Kidney epithelial cell (primary cell): Measurements from ENCODE around the gene CNTNAP2. TPM values are rescaled to one million over a fixed set of nuclear protein-coding genes. Genes with fewer than 3 reads are reported as not detected.

Experiments used
- DNase-seq: peaks from one replicate; pipeline ENCODE4 v3.0.0-alpha.2; 2010; ENCODE audit warnings: low read depth
- H3K27me3 ChIP-seq: 2 replicates; pipeline ENCODE4 v1.6.0; 2011; ENCODE audit warnings: low read length; ENCODE audit not compliant: control insufficient read depth, insufficient read depth
- H3K36me3 ChIP-seq: 2 replicates; pipeline ENCODE4 v1.5.1; 2011; ENCODE audit warnings: low read length; ENCODE audit not compliant: control insufficient read depth, insufficient read depth
- H3K4me3 ChIP-seq: 2 replicates; pipeline ENCODE4 v1.5.1; 2011; ENCODE audit warnings: low read depth, mild to moderate bottlenecking, control low read depth, low read length
- total RNA-seq: library from RNA; depleted of rRNA; stranded (reverse); fragments of >200 nt; gene quantifications from 2 replicates; pipeline ENCODE4 v1.2.3, GENCODE V29; 2015
- TF ChIP-seq, protein P1 (sequence below): IDR thresholded peaks from 2 replicates; pipeline ENCODE4 v1.5.1; 2011; ENCODE audit warnings: mild to moderate bottlenecking, moderate library complexity, low read length, control low read depth, inconsistent platforms; ENCODE audit not compliant: insufficient read depth, poor library complexity, severe bottlenecking

Gene CNTNAP2
- total RNA-seq, 1 donor from 2014 or later, result 14.0 TPM

- Histone ChIP-seq H3K36me3 (no peaks in the 10 kb centered on the region), H3K27me3 (no peaks in the 10 kb centered on the region), H3K4me3 (no peak overlapping the region)
- DNase-seq, result no peak
- TF ChIP-seq, protein P1, sequence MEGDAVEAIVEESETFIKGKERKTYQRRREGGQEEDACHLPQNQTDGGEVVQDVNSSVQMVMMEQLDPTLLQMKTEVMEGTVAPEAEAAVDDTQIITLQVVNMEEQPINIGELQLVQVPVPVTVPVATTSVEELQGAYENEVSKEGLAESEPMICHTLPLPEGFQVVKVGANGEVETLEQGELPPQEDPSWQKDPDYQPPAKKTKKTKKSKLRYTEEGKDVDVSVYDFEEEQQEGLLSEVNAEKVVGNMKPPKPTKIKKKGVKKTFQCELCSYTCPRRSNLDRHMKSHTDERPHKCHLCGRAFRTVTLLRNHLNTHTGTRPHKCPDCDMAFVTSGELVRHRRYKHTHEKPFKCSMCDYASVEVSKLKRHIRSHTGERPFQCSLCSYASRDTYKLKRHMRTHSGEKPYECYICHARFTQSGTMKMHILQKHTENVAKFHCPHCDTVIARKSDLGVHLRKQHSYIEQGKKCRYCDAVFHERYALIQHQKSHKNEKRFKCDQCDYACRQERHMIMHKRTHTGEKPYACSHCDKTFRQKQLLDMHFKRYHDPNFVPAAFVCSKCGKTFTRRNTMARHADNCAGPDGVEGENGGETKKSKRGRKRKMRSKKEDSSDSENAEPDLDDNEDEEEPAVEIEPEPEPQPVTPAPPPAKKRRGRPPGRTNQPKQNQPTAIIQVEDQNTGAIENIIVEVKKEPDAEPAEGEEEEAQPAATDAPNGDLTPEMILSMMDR, result no peak
Measured at GRCh38 chr7:148148456-148148855, 2031.9 kb downstream of the CNTNAP2 start.

- Histone ChIP-seq H3K36me3 (no peaks in the 10 kb centered on the region), H3K27me3 (no peaks in the 10 kb centered on the region), H3K4me3 (no peak overlapping the region)
- TF ChIP-seq, protein P1, result no peak
- no peak for DNase-seq
Measured at GRCh38 chr7:148149730-148150129, 2033.1 kb downstream of the CNTNAP2 start.

- TF ChIP-seq, protein P1, result no peak
- Histone ChIP-seq H3K27me3 (no peaks in the 10 kb centered on the region), H3K36me3 (no peaks in the 10 kb centered on the region), H3K4me3 (no peak overlapping the region)
- DNase-seq, result no peak
Measured at GRCh38 chr7:148151778-148152177, 2035.2 kb downstream of the CNTNAP2 start.

- no peaks in the 10 kb centered on the region for H3K27me3 ChIP-seq
- H3K4me3 ChIP-seq, result no peak overlapping the region
- TF ChIP-seq, protein P1, result no peak
- no peaks in the 10 kb centered on the region for H3K36me3 ChIP-seq
- DNase-seq, result no peak
Measured at GRCh38 chr7:148153616-148154284, 2037.1 kb downstream of the CNTNAP2 start.

- DNase-seq, result no peak
- Histone ChIP-seq H3K36me3 (no peaks in the 10 kb centered on the region), H3K4me3 (no peak overlapping the region), H3K27me3 (no peaks in the 10 kb centered on the region)
- TF ChIP-seq, protein P1, result no peak
Measured at GRCh38 chr7:148155000-148155399, 2038.4 kb downstream of the CNTNAP2 start.

DNA sequence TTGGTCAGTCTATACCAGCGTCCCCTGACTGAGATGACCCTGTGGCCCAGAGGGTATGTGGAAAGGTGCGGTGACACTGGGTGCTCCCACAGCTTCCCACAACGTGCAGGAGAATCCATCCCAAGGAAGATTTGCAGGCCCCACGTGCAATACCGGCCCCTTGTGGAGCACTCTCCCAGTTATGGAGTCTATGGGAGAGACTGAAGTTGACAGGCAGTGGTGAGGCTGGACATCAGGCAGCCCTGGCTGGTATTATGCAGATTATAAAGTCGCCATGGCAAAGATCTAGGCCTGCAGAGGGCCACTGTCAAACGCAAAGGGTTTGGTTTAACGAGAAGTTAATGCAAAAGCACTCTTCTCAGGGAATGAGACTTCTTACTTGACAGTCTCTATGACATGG is 2039.2 kb downstream of the CNTNAP2 start:
- no peak overlapping the region for H3K4me3 ChIP-seq
- TF ChIP-seq, protein P1, result no peak
- H3K36me3 ChIP-seq, result no peaks in the 10 kb centered on the region
- no peak for DNase-seq
- H3K27me3 ChIP-seq, result no peaks in the 10 kb centered on the region
